WERI-Rb-1 (cell line): ENCODE results near the gene EIF2B4.
A peak's percentile ranks its signal among the peaks of the same experiment; 100 is the strongest.

Source experiments
- DNase-seq: peaks from one replicate; pipeline ENCODE4 v3.0.0-alpha.2; 2020
- H3K27ac ChIP-seq: fragments of 250-450 bp; sonication (Bioruptor Pico); 2 replicates; pipeline ENCODE4 v1.5.1; 2020; ENCODE audit warnings: mild to moderate bottlenecking, moderate library complexity
- H3K27me3 ChIP-seq: fragments of 250-450 bp; sonication (Bioruptor Pico); 2 replicates; pipeline ENCODE4 v1.5.1; 2021; ENCODE audit warnings: mild to moderate bottlenecking, low read depth, moderate library complexity; ENCODE audit not compliant: insufficient read depth, severe bottlenecking
- H3K36me3 ChIP-seq: fragments of 250-450 bp; sonication (Bioruptor Pico); 2 replicates; pipeline ENCODE4 v1.5.1; 2020; ENCODE audit warnings: mild to moderate bottlenecking, moderate library complexity
- H3K4me3 ChIP-seq: 2 replicates; pipeline ENCODE4 v1.5.1; 2011; ENCODE audit warnings: low read depth, mild to moderate bottlenecking, control low read depth, low read length
- H3K9me3 ChIP-seq: fragments of 250-450 bp; sonication (Bioruptor Pico); 2 replicates; pipeline ENCODE4 v1.5.1; 2021; ENCODE audit warnings: mild to moderate bottlenecking, moderate library complexity; ENCODE audit not compliant: severe bottlenecking
- TF ChIP-seq, protein P1 (sequence below): IDR thresholded peaks from 2 replicates; pipeline ENCODE4 v1.5.1; 2011; ENCODE audit warnings: low read depth, mild to moderate bottlenecking, control low read depth, inconsistent platforms, low read length

EIF2B4 gene

GRCh38 chr2:27351802-27352598 lies 18.1 kb downstream of the EIF2B4 start:
- Histone ChIP-seq H3K27ac (no peak overlapping the region), H3K36me3 (peaks cover 20% of the 10 kb centered on the region), H3K9me3 (no peaks in the 10 kb centered on the region), H3K4me3 (no peak overlapping the region), H3K27me3 (no peaks in the 10 kb centered on the region)
- TF ChIP-seq, protein P1, sequence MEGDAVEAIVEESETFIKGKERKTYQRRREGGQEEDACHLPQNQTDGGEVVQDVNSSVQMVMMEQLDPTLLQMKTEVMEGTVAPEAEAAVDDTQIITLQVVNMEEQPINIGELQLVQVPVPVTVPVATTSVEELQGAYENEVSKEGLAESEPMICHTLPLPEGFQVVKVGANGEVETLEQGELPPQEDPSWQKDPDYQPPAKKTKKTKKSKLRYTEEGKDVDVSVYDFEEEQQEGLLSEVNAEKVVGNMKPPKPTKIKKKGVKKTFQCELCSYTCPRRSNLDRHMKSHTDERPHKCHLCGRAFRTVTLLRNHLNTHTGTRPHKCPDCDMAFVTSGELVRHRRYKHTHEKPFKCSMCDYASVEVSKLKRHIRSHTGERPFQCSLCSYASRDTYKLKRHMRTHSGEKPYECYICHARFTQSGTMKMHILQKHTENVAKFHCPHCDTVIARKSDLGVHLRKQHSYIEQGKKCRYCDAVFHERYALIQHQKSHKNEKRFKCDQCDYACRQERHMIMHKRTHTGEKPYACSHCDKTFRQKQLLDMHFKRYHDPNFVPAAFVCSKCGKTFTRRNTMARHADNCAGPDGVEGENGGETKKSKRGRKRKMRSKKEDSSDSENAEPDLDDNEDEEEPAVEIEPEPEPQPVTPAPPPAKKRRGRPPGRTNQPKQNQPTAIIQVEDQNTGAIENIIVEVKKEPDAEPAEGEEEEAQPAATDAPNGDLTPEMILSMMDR, result no peak
- no peak for DNase-seq

GRCh38 chr2:27350106-27350693 lies 19.9 kb downstream of the EIF2B4 start:
- TF ChIP-seq, protein P1, result no peak
- no peaks in the 10 kb centered on the region for H3K27me3 ChIP-seq
- peaks cover 17% of the 10 kb centered on the region for H3K36me3 ChIP-seq
- H3K9me3 ChIP-seq, result no peaks in the 10 kb centered on the region
- no peak overlapping the region for H3K4me3 ChIP-seq
- DNase-seq, result no peak
- no peak overlapping the region for H3K27ac ChIP-seq

- H3K27ac ChIP-seq, result peak overlapping the region; percentile 7; the same call in 1 of the 2 replicates
- no peaks in the 10 kb centered on the region for H3K9me3 ChIP-seq
- DNase-seq, result peak; percentile 58
- H3K36me3 ChIP-seq, result peaks cover 27% of the 10 kb centered on the region
- no peaks in the 10 kb centered on the region for H3K27me3 ChIP-seq
- TF ChIP-seq, protein P1, result no peak
- no peak overlapping the region for H3K4me3 ChIP-seq
Observed at GRCh38 chr2:27347641-27348040, 22.5 kb downstream of the EIF2B4 start.

DNA sequence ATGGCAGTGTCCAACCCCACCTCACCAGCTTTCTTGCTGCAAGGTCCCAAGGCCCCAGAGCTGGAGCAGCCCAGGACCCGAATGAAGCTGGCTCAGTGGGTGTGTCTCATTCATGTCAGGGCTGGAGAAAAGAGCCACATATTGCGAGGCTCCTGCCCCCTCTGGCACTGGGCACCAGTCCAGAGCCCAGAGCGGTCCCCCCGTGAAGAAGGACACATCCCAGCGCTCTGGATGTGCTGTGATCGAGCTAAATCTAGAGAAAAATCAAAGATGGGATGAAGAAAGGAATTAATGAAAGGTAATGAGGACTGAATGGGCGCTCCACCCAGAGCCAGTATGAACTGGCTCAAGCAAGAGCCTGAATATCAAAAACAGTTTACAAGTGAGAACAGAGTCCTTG lies 34.0 kb downstream of the EIF2B4 start:
- Histone ChIP-seq H3K36me3 (peaks cover 95% of the 10 kb centered on the region), H3K9me3 (no peaks in the 10 kb centered on the region), H3K27me3 (no peaks in the 10 kb centered on the region), H3K4me3 (no peak overlapping the region), H3K27ac (no peak overlapping the region)
- TF ChIP-seq, protein P1, result no peak
- no peak for DNase-seq

GRCh38 chr2:27335311-27335710 lies 34.8 kb downstream of the EIF2B4 start:
- H3K9me3 ChIP-seq, result no peaks in the 10 kb centered on the region
- H3K36me3 ChIP-seq, result peaks cover 95% of the 10 kb centered on the region
- no peak overlapping the region for H3K4me3 ChIP-seq
- TF ChIP-seq, protein P1, result no peak
- DNase-seq, result no peak
- no peak overlapping the region for H3K27ac ChIP-seq
- no peaks in the 10 kb centered on the region for H3K27me3 ChIP-seq
